ENCODE data around the gene TEN1.

GRCh38 chr17:76027159-76027839 is 48.3 kb downstream of the TEN1 start, which contains the start of gene EVPL:
- TF ChIP-seq CTCF (conservative IDR thresholded peaks at IDR 0.05 in 1 of 2, IDR thresholded peaks at IDR 0.05 in 1 of 2; ENCODE audit: extremely low read depth in 1 of 2, insufficient read depth in 1 of 2, low read depth in 1 of 2, low read length in 2 of 2) (no peak), EZH2 (IDR thresholded peaks at IDR 0.05; ENCODE audit: borderline replicate concordance, low read length) (no peak)

All from mammary epithelial cell (primary cell).